HL-60 (cell line): Measurements from ENCODE around the gene ALPK3.
"Not testable (repeated sequence)": the region's sequence is repeated elsewhere in the genome, so short reads cannot be mapped to it uniquely, and the experiment has no call there.

Experiments
- DNase-seq, 2 experiments: peaks; one replicate each; pipeline ENCODE4 v3.0.0-alpha.2; 2010 to 2020; ENCODE audit warnings: low read depth in 1 of 2, low spot score in 1 of 2
- H3K27ac ChIP-seq: fragments of 250-450 bp; sonication (Bioruptor Pico); replicated peaks from 2 replicates; pipeline ENCODE4 v1.5.1; 2020; ENCODE audit warnings: mild to moderate bottlenecking, moderate library complexity
- H3K27me3 ChIP-seq: fragments of 250-450 bp; sonication (Bioruptor Pico); 2 replicates; pipeline ENCODE4 v1.5.1; 2021; ENCODE audit warnings: mild to moderate bottlenecking, moderate library complexity; ENCODE audit not compliant: insufficient read depth, poor library complexity, severe bottlenecking
- H3K4me3 ChIP-seq: replicated peaks from 2 replicates; pipeline ENCODE4 v1.5.1; 2011; ENCODE audit warnings: mild to moderate bottlenecking, control low read depth, low read length; ENCODE audit not compliant: insufficient read depth
- CTCF ChIP-seq: IDR thresholded peaks from one replicate; pipeline ENCODE4 v1.5.1; 2011; ENCODE audit warnings: low read length, control low read depth, inconsistent platforms; ENCODE audit not compliant: insufficient read depth
- GABPA ChIP-seq: IDR thresholded peaks from 2 replicates; pipeline ENCODE4 v1.6.1; 2012; ENCODE audit warnings: low read depth
- POLR2AphosphoS5 ChIP-seq: IDR thresholded peaks from 2 replicates; pipeline ENCODE4 v1.6.1; 2012; ENCODE audit warnings: low read depth
- REST ChIP-seq: IDR thresholded peaks from 2 replicates; pipeline ENCODE4 v1.6.1; 2012; ENCODE audit warnings: low read depth; ENCODE audit not compliant: insufficient replicate concordance
- SPI1 ChIP-seq: IDR thresholded peaks from 2 replicates; pipeline ENCODE4 v1.6.1; 2012; ENCODE audit warnings: low read depth, mild to moderate bottlenecking, borderline replicate concordance

The ALPK3 gene

GRCh38 chr15:84844964-84845363, 27.8 kb downstream of the ALPK3 start:
- H3K4me3 ChIP-seq = no peak overlapping the region
- H3K27ac ChIP-seq = no peak overlapping the region
- H3K27me3 ChIP-seq = no peaks in the 10 kb centered on the region
- no peak for DNase-seq
- TF ChIP-seq REST = no peak
- no peak for TF ChIP-seq CTCF
- no peak for TF ChIP-seq POLR2AphosphoS5
- no peak for TF ChIP-seq GABPA
- TF ChIP-seq SPI1 = no peak

GRCh38 chr15:84845631-84846030, 28.5 kb downstream of the ALPK3 start:
- peak; percentile 38 for TF ChIP-seq CTCF

GRCh38 chr15:84846269-84846668, 29.1 kb downstream of the ALPK3 start:
- TF ChIP-seq SPI1 (no peak), REST (no peak), GABPA (no peak), POLR2AphosphoS5 (no peak), CTCF (no peak)
- H3K27me3 ChIP-seq = no peaks in the 10 kb centered on the region
- DNase-seq = no peak
- H3K27ac ChIP-seq = no peak overlapping the region
- H3K4me3 ChIP-seq = no peak overlapping the region

More at GRCh38 chr15:84845631-84846030, 28.5 kb downstream of the ALPK3 start:
- peak in 1 of 2 experiments; percentile 59 for DNase-seq
- not testable (repeated sequence) for H3K27me3 ChIP-seq, H3K4me3 ChIP-seq, H3K27ac ChIP-seq

GRCh38 chr15:84847382-84847781, 30.2 kb downstream of the ALPK3 start:
- H3K27me3 ChIP-seq = no peaks in the 10 kb centered on the region
- TF ChIP-seq GABPA (no peak), CTCF (no peak), POLR2AphosphoS5 (no peak), SPI1 (no peak), REST (no peak)
- H3K27ac ChIP-seq = no peak overlapping the region
- H3K4me3 ChIP-seq = no peak overlapping the region
- DNase-seq = no peak
